GM15510 (cell line): ENCODE results near the gene IL6ST.

Experiments
- POLR2A ChIP-seq: IDR thresholded peaks from 3 replicates; pipeline ENCODE4 v1.6.1; 2011; ENCODE audit warnings: borderline replicate concordance; ENCODE audit not compliant: insufficient read length; ENCODE audit errors: extremely low read depth

The IL6ST gene

GRCh38 chr5:55994495-55994997 lies at the start of gene IL6ST:
Gene IL6ST, minus strand, starts transcription at chr5:55994963. Its CDS starts 18,685 bp downstream, at chr5:55976278.
- TF ChIP-seq POLR2A = peak; percentile 83

GRCh38 chr5:56039985-56040384 lies 45.2 kb upstream of the IL6ST start:
- no peak for TF ChIP-seq POLR2A

- TF ChIP-seq POLR2A = no peak
Observed at GRCh38 chr5:56037531-56038010, 42.8 kb upstream of the IL6ST start.

- no peak for TF ChIP-seq POLR2A
Observed at GRCh38 chr5:56029457-56029856, 34.7 kb upstream of the IL6ST start.

- no peak for TF ChIP-seq POLR2A
Observed at GRCh38 chr5:56028708-56029107, 33.9 kb upstream of the IL6ST start.

- no peak for TF ChIP-seq POLR2A
Observed at GRCh38 chr5:56026863-56027300, 32.1 kb upstream of the IL6ST start.

- no peak for TF ChIP-seq POLR2A
Observed at GRCh38 chr5:56025151-56025885, 30.6 kb upstream of the IL6ST start.

- TF ChIP-seq POLR2A = no peak
Observed at GRCh38 chr5:56024810-56025150, 30.0 kb upstream of the IL6ST start.

- no peak for TF ChIP-seq POLR2A
Observed at GRCh38 chr5:56023296-56023695, 28.5 kb upstream of the IL6ST start.

- TF ChIP-seq POLR2A = no peak
Observed at GRCh38 chr5:56019306-56020272, 24.8 kb upstream of the IL6ST start.

- TF ChIP-seq POLR2A = no peak
Observed at GRCh38 chr5:56018832-56019231, 24.1 kb upstream of the IL6ST start.

- TF ChIP-seq POLR2A = no peak
Observed at GRCh38 chr5:56012281-56012963, 17.7 kb upstream of the IL6ST start.

GRCh38 chr5:56011835-56012234 lies 17.1 kb upstream of the IL6ST start:
- TF ChIP-seq POLR2A = no peak

- no peak for TF ChIP-seq POLR2A
Observed at GRCh38 chr5:56010431-56010830, 15.7 kb upstream of the IL6ST start.

- no peak for TF ChIP-seq POLR2A
Observed at GRCh38 chr5:56006600-56006999, 11.8 kb upstream of the IL6ST start.
